SK-N-SH (cell line): Measurements from ENCODE around the gene ABAT.

Source experiments
- EP300 ChIP-seq, 2 experiments: IDR thresholded peaks; 2 replicates each; pipeline versions ENCODE4 v1.4.0 to v1.6.1; 2012; ENCODE audit warnings: borderline replicate concordance in 1 of 2, low read depth in 1 of 2, low read length in 1 of 2
- EZH2phosphoT487 ChIP-seq: fragments of 200-600 bp; sonication (generic); IDR thresholded peaks from 2 replicates; pipeline ENCODE4 v1.6.1; 2017; ENCODE audit warnings: low read depth, mixed run types, mild to moderate bottlenecking, antibody characterized with exemption, moderate library complexity, borderline replicate concordance
- FOXJ3 ChIP-seq: sonication (generic); formaldehyde crosslinking; IDR thresholded peaks from 2 replicates; pipeline ENCODE4 v1.5.1; 2020; ENCODE audit warnings: mild to moderate bottlenecking, missing genetic modification reagents
- POLR2AphosphoS5 ChIP-seq: IDR thresholded peaks from 2 replicates; pipeline ENCODE4 v1.6.1; 2012; ENCODE audit warnings: low read depth, low read length
- TF ChIP-seq, protein P1 (sequence below): IDR thresholded peaks from 2 replicates; pipeline ENCODE4 v1.4.0; 2012; ENCODE audit warnings: low read depth, borderline replicate concordance

DNA sequence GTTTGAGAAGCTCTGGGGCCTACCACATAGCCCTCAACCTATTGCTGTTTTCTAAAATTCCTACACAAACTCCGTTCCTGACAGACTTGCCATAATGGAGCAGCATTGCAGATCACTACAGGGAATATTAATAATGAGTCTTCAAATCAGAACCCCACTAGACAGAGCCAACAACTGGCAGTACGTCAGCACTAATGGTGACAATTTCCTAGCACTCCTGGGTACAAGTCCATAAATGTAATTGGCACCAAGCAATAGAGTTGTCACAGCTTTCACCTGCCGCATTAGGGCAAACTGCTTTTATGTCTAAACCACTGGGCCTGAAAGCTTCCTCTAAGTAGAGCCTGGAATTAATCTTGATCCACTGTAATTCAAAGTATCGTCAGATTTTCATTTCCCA is 25.5 kb upstream of the ABAT start:
- TF ChIP-seq FOXJ3, result no peak
- TF ChIP-seq, protein P1, sequence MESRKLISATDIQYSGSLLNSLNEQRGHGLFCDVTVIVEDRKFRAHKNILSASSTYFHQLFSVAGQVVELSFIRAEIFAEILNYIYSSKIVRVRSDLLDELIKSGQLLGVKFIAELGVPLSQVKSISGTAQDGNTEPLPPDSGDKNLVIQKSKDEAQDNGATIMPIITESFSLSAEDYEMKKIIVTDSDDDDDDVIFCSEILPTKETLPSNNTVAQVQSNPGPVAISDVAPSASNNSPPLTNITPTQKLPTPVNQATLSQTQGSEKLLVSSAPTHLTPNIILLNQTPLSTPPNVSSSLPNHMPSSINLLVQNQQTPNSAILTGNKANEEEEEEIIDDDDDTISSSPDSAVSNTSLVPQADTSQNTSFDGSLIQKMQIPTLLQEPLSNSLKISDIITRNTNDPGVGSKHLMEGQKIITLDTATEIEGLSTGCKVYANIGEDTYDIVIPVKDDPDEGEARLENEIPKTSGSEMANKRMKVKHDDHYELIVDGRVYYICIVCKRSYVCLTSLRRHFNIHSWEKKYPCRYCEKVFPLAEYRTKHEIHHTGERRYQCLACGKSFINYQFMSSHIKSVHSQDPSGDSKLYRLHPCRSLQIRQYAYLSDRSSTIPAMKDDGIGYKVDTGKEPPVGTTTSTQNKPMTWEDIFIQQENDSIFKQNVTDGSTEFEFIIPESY, result no peak
- TF ChIP-seq POLR2AphosphoS5, result no peak
- no peak for TF ChIP-seq EP300 (IDR thresholded peaks at IDR 0.05; ENCODE audit: borderline replicate concordance in 1 of 2, low read depth in 1 of 2, low read length in 1 of 2)
- no peak for TF ChIP-seq EZH2phosphoT487
